SK-N-SH (cell line): ENCODE results near the gene GEMIN8. TPM values are rescaled to one million over a fixed set of nuclear protein-coding genes. Genes with fewer than 3 reads are reported as not detected.

Source experiments
- CTCF ChIA-PET: fragments of 300-600, 350-600 bp; formaldehyde crosslinking; extraction: SDS; loops from one replicate; lab custom pipeline; 2021; lab: Yijun Ruan, JAX
- POLR2A ChIA-PET: fragments of 350-600 bp; sonication (Branson Sonifier 250); formaldehyde crosslinking; extraction: SDS; loops from one replicate; lab custom pipeline; 2020; ENCODE audit warnings: antibody characterized with exemption, inconsistent platforms; lab: Yijun Ruan, JAX
- DNase-seq: peaks from one replicate; pipeline ENCODE4 v3.0.0; 2012
- H2AFZ ChIP-seq: fragments of 200-600 bp; sonication (generic); 2 replicates; pipeline ENCODE4 v1.8.1; 2016; ENCODE audit warnings: antibody characterized with exemption, mild to moderate bottlenecking, low read depth
- H3F3A ChIP-seq: fragments of 200-600 bp; sonication (generic); replicated peaks from 2 replicates; pipeline ENCODE3; 2016; ENCODE audit warnings: antibody characterized with exemption, mild to moderate bottlenecking; ENCODE audit not compliant: insufficient read depth
- H3K27ac ChIP-seq, 2 experiments: fragments of 200-500 bp in 1 of 2; fragments of 200-600 bp in 1 of 2; sonication (Bioruptor generic) in 1 of 2; sonication (generic), shearing (Covaris generic) in 1 of 2; 2 replicates each; pipeline versions ENCODE4 v1.5.1 to v1.6.1; 2014 to 2016; ENCODE audit warnings: low read depth in 2 of 2, inconsistent platforms in 1 of 2, low read length in 1 of 2, mild to moderate bottlenecking in 1 of 2, mixed read lengths in 1 of 2
- H3K27me3 ChIP-seq: fragments of 200-600 bp; sonication (generic), shearing (Covaris generic); 2 replicates; pipeline ENCODE4 v1.6.1; 2016; ENCODE audit warnings: mixed run types; ENCODE audit not compliant: insufficient read depth
- H3K36me3 ChIP-seq, 2 experiments: fragments of 200-500 bp in 1 of 2; fragments of 200-600 bp in 1 of 2; sonication (Bioruptor generic) in 1 of 2; sonication (generic) in 1 of 2; replicated peaks in 1 of 2; 2 replicates each; pipeline versions ENCODE3 to v1.5.1; 2014 to 2016; ENCODE audit warnings: low read length in 1 of 2, mild to moderate bottlenecking in 1 of 2; ENCODE audit not compliant: insufficient read depth in 2 of 2, control insufficient read depth in 1 of 2
- H3K4me1 ChIP-seq, 2 experiments: fragments of 200-500 bp in 1 of 2; fragments of 200-600 bp in 1 of 2; sonication (Bioruptor generic) in 1 of 2; sonication (generic), shearing (Covaris generic) in 1 of 2; 2 replicates each; pipeline versions ENCODE4 v1.5.1 to v1.6.1; 2014 to 2016; ENCODE audit warnings: low read depth in 1 of 2, low read length in 1 of 2, mixed run types in 1 of 2; ENCODE audit not compliant: insufficient read depth in 2 of 2, control insufficient read depth in 1 of 2
- H3K4me2 ChIP-seq: fragments of 200-600 bp; sonication (generic), shearing (Covaris generic); 2 replicates; pipeline ENCODE4 v1.6.1; 2017; ENCODE audit warnings: mixed run types
- H3K4me3 ChIP-seq, 2 experiments: fragments of 200-500 bp in 1 of 2; fragments of 200-600 bp in 1 of 2; sonication (Bioruptor generic) in 1 of 2; sonication (generic), shearing (Covaris generic) in 1 of 2; 2 replicates each; pipeline versions ENCODE4 v1.5.1 to v1.8.1; 2014 to 2016; ENCODE audit warnings: low read depth in 2 of 2, inconsistent platforms in 1 of 2, low read length in 1 of 2, mild to moderate bottlenecking in 1 of 2, mixed read lengths in 1 of 2, moderate library complexity in 1 of 2
- H3K79me2 ChIP-seq: fragments of 200-600 bp; sonication (generic); 2 replicates; pipeline ENCODE4 v1.8.1; 2017; ENCODE audit warnings: mild to moderate bottlenecking; ENCODE audit not compliant: insufficient read depth
- H3K9ac ChIP-seq: fragments of 200-600 bp; sonication (generic); 2 replicates; pipeline ENCODE4 v1.6.1; 2017; ENCODE audit warnings: mixed run types
- H3K9me2 ChIP-seq: fragments of 200-600 bp; sonication (generic); 2 replicates; pipeline ENCODE4 v1.6.1; 2017; ENCODE audit warnings: mixed run types
- H3K9me3 ChIP-seq: fragments of 200-600 bp; sonication (generic); 2 replicates; pipeline ENCODE4 v1.6.1; 2017; ENCODE audit warnings: mixed run types, mild to moderate bottlenecking, moderate library complexity
- H4K20me1 ChIP-seq: fragments of 200-600 bp; sonication (generic); 2 replicates; pipeline ENCODE4 v1.6.1; 2017; ENCODE audit warnings: mild to moderate bottlenecking, mixed run types; ENCODE audit not compliant: insufficient read depth
- ELF1 ChIP-seq: IDR thresholded peaks from 2 replicates; pipeline ENCODE4 v1.4.0; 2012
- FOXJ3 ChIP-seq: sonication (generic); formaldehyde crosslinking; IDR thresholded peaks from 2 replicates; pipeline ENCODE4 v1.5.1; 2020; ENCODE audit warnings: mild to moderate bottlenecking, missing genetic modification reagents
- FOXM1 ChIP-seq: IDR thresholded peaks from 2 replicates; pipeline ENCODE4 v1.4.0; 2012; ENCODE audit warnings: low read depth, mild to moderate bottlenecking
- GATA2 ChIP-seq: sonication (generic); formaldehyde crosslinking; IDR thresholded peaks from 2 replicates; pipeline ENCODE4 v1.5.0; 2020; ENCODE audit warnings: mild to moderate bottlenecking, missing genetic modification reagents
- JUND ChIP-seq: IDR thresholded peaks from 2 replicates; pipeline ENCODE4 v1.4.0; 2012
- MXI1 ChIP-seq: IDR thresholded peaks from 2 replicates; pipeline ENCODE4 v1.6.1; 2012; ENCODE audit warnings: mild to moderate bottlenecking, low read depth, low read length, improper control_type of control experiment
- NRF1 ChIP-seq: IDR thresholded peaks from 2 replicates; pipeline ENCODE4 v1.6.1; 2012; ENCODE audit warnings: low read depth, mild to moderate bottlenecking, low read length
- POLR2AphosphoS5 ChIP-seq: IDR thresholded peaks from 2 replicates; pipeline ENCODE4 v1.6.1; 2012; ENCODE audit warnings: low read depth, low read length
- RCOR1 ChIP-seq: fragments of 150-350 bp; IDR thresholded peaks from 2 replicates; pipeline ENCODE4 v1.6.1; 2017; ENCODE audit warnings: antibody characterized with exemption, low read length
- SIN3A ChIP-seq: IDR thresholded peaks from 2 replicates; pipeline ENCODE4 v1.6.1; 2012; ENCODE audit warnings: low read depth, mild to moderate bottlenecking, low read length, moderate library complexity, borderline replicate concordance
- TCF12 ChIP-seq: IDR thresholded peaks from 2 replicates; pipeline ENCODE4 v1.4.0; 2012
- TEAD4 ChIP-seq: IDR thresholded peaks from 2 replicates; pipeline ENCODE4 v1.4.0; 2012; ENCODE audit warnings: mild to moderate bottlenecking, borderline replicate concordance; ENCODE audit not compliant: insufficient read depth
- WGBS: methylation state at CpG from one replicate; pipeline ENCODE4 v1.1.6; 2017; ENCODE audit warnings: low lambda C conversion rate; 5-methylcytosine and 5-hydroxymethylcytosine counted together
- polyA plus RNA-seq, 3 experiments: library from polyadenylated mRNA; depleted of rRNA; stranded (reverse); fragments of >200 nt; gene quantifications; 2 replicates each; pipeline ENCODE4 v1.2.3, GENCODE V29; 2012
- TF ChIP-seq, protein P1 (sequence below): IDR thresholded peaks from 2 replicates; pipeline ENCODE4 v1.4.0; 2012; ENCODE audit warnings: low read depth
- TF ChIP-seq, protein P2 (sequence below): fragments of 150-350 bp; IDR thresholded peaks from 2 replicates; pipeline ENCODE4 v1.6.1; 2016; ENCODE audit warnings: mild to moderate bottlenecking, low read depth, low read length
- TF ChIP-seq, protein P3 (sequence below): IDR thresholded peaks from 2 replicates; pipeline ENCODE4 v1.4.0; 2012; ENCODE audit warnings: low read depth, borderline replicate concordance
- TF ChIP-seq, protein P4 (sequence below): IDR thresholded peaks from 2 replicates; pipeline ENCODE4; 2012

The GEMIN8 gene
- polyA plus RNA-seq, 1 of the 3 experiments (the other 2 are of a cell fraction): 69.8 TPM

DNA sequence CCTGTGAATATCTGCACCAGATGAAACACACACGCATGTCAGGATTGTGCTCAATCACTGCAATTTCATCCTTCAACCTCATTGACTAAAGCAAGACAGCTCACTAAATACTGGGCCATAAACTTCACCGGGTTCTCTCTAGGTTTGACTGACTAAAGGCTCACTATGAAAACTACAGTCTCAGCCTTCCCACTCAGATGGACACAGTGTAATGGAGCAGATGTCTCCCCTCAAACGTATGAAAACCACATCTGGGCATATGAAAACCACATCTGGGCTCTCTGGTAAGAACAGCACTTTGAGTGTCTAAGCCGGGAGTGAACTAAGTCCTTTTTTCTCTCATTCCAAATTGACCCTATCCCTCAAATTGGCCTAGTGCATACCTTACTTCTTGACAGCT is 15.2 kb downstream of the GEMIN8 start:
- Histone ChIP-seq H3K4me3 (no peak overlapping the region), H3K9ac (no peak overlapping the region), H2AFZ (no peak overlapping the region), H4K20me1 (no peaks in the 10 kb centered on the region), H3K4me1 (no peaks in the 10 kb centered on the region; a peak in 1 of 4 replicates), H3K79me2 (no peaks in the 10 kb centered on the region), H3K27ac (peak overlapping the region; percentile 66 to 76; a peak in 3 of 4 replicates), H3F3A (peaks cover 7% of the 10 kb centered on the region), H3K36me3 (peaks cover 36 to 44% of the 10 kb centered on the region in 2 experiments)
- WGBS: 92% methylated on average over 4 of the region's 4 CpGs
- POLR2A ChIA-PET: no interaction called here
- CTCF ChIA-PET: interaction anchor here (1.1 kb wide), 1 partner anchor 11 kb away, joined by 3 read pairs; no protein-coding TSS in a partner anchor
- TF ChIP-seq, protein P1, sequence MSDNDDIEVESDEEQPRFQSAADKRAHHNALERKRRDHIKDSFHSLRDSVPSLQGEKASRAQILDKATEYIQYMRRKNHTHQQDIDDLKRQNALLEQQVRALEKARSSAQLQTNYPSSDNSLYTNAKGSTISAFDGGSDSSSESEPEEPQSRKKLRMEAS: no peak
- TF ChIP-seq NRF1 (no peak), SIN3A (no peak), ELF1 (no peak), POLR2AphosphoS5 (no peak), GATA2 (CRISPR knock-in tag) (no peak), MXI1 (no peak), FOXJ3 (no peak), JUND (no peak), RCOR1 (no peak), TEAD4 (no peak), FOXM1 (no peak)
- TF ChIP-seq, protein P2, sequence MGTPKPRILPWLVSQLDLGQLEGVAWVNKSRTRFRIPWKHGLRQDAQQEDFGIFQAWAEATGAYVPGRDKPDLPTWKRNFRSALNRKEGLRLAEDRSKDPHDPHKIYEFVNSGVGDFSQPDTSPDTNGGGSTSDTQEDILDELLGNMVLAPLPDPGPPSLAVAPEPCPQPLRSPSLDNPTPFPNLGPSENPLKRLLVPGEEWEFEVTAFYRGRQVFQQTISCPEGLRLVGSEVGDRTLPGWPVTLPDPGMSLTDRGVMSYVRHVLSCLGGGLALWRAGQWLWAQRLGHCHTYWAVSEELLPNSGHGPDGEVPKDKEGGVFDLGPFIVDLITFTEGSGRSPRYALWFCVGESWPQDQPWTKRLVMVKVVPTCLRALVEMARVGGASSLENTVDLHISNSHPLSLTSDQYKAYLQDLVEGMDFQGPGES: no peak
- TF ChIP-seq, protein P3, sequence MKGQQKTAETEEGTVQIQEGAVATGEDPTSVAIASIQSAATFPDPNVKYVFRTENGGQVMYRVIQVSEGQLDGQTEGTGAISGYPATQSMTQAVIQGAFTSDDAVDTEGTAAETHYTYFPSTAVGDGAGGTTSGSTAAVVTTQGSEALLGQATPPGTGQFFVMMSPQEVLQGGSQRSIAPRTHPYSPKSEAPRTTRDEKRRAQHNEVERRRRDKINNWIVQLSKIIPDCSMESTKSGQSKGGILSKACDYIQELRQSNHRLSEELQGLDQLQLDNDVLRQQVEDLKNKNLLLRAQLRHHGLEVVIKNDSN: no peak
- TF ChIP-seq, protein P4, sequence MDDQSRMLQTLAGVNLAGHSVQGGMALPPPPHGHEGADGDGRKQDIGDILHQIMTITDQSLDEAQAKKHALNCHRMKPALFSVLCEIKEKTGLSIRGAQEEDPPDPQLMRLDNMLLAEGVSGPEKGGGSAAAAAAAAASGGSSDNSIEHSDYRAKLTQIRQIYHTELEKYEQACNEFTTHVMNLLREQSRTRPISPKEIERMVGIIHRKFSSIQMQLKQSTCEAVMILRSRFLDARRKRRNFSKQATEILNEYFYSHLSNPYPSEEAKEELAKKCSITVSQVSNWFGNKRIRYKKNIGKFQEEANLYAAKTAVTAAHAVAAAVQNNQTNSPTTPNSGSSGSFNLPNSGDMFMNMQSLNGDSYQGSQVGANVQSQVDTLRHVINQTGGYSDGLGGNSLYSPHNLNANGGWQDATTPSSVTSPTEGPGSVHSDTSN: no peak
- TF ChIP-seq, all 33 proteins: peak for 0
- Histone ChIP-seq H3K4me2 (no peak overlapping the region), H3K27me3 (no peaks in the 10 kb centered on the region), H3K9me3 (no peaks in the 10 kb centered on the region), H3K9me2 (no peaks in the 10 kb centered on the region)
- no peak for DNase-seq

DNA sequence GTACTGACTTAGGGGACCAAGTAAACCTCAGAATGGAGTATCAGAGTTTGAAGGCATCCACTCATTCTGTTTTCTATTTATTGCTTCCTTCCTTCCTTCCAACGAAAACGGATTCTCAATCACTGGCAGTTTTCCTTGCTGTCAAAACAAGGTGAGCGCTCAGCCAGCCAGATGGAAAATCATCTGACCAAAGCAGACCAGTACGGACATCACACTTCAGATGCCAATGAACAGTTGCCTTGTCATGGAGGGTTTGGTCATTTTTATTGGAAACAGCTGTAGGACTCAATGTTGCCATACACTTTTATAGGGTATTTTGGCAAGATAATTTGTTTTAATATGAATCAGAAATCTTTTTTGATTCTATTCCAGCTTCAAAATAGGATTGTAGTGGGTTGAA is 16.6 kb downstream of the GEMIN8 start:
- Histone ChIP-seq H3K9ac (no peak overlapping the region), H3K27ac (no peak overlapping the region; a peak in 1 of 4 replicates), H3K4me2 (no peak overlapping the region), H3K79me2 (no peaks in the 10 kb centered on the region), H3K9me3 (no peaks in the 10 kb centered on the region), H2AFZ (no peak overlapping the region), H4K20me1 (no peaks in the 10 kb centered on the region), H3K36me3 (peaks cover 28 to 44% of the 10 kb centered on the region in 2 experiments), H3F3A (peaks cover 7% of the 10 kb centered on the region), H3K4me3 (no peak overlapping the region), H3K4me1 (no peaks in the 10 kb centered on the region; a peak in 1 of 4 replicates), H3K27me3 (no peaks in the 10 kb centered on the region), H3K9me2 (no peaks in the 10 kb centered on the region)
- POLR2A ChIA-PET: no interaction called here
- TF ChIP-seq TCF12: peak; percentile 35; the same call in 1 of the 2 replicates
- TF ChIP-seq JUND: no peak
- DNase-seq: no peak
- CTCF ChIA-PET: interaction anchor here (0.8 kb wide), 1 partner anchor 9 kb away, joined by 4 read pairs; no protein-coding TSS in a partner anchor
- WGBS: 91% methylated on average over 4 of the region's 4 CpGs
